Duodenal mucosa (tissue), 2 donors: ENCODE results near the gene ANKRD33B.

Source experiments
- H3K27ac ChIP-seq: one replicate; pipeline ENCODE4 v1.7.0; 2013; ENCODE audit warnings: low read depth, low read length
- H3K27me3 ChIP-seq, 2 donors: one replicate each; pipeline ENCODE4 v1.7.0; 2013; ENCODE audit warnings: low read length in 2 of 2, control low read depth in 1 of 2; ENCODE audit not compliant: insufficient read depth in 2 of 2, control insufficient read depth in 1 of 2
- H3K36me3 ChIP-seq, 2 donors: one replicate each; pipeline ENCODE4 v1.7.0; 2013; ENCODE audit warnings: low read length in 2 of 2, control low read depth in 1 of 2; ENCODE audit not compliant: insufficient read depth in 2 of 2, control insufficient read depth in 1 of 2
- H3K4me1 ChIP-seq, 2 donors: one replicate each; pipeline ENCODE4 v1.7.0; 2013; ENCODE audit warnings: low read length in 2 of 2, control low read depth in 1 of 2; ENCODE audit not compliant: insufficient read depth in 2 of 2, control insufficient read depth in 1 of 2
- H3K4me3 ChIP-seq, 2 donors: one replicate each; pipeline ENCODE4 v1.7.0; 2013; ENCODE audit warnings: low read length in 2 of 2, low read depth in 1 of 2
- H3K9ac ChIP-seq, 2 donors: one replicate each; pipeline ENCODE4 v1.7.0; 2013; ENCODE audit warnings: low read length in 2 of 2, low read depth in 1 of 2
- H3K9me3 ChIP-seq, 2 donors: one replicate each; pipeline ENCODE4 v1.7.0; 2013; ENCODE audit warnings: low read length in 2 of 2, control low read depth in 1 of 2; ENCODE audit not compliant: control insufficient read depth in 1 of 2

Gene ANKRD33B

GRCh38 chr5:10703676-10704075 lies 139.8 kb downstream of the ANKRD33B start:
- H3K9ac ChIP-seq: no peak overlapping the region
- H3K4me3 ChIP-seq: no peak overlapping the region
- H3K36me3 ChIP-seq: peaks cover 0 to 8% of the 10 kb centered on the region in 2 donors
- H3K4me1 ChIP-seq: peaks cover 28 to 37% of the 10 kb centered on the region in 2 donors
- no peaks in the 10 kb centered on the region for H3K9me3 ChIP-seq
- H3K27ac ChIP-seq: no peak overlapping the region
- H3K27me3 ChIP-seq: no peaks in the 10 kb centered on the region

- no peak overlapping the region for H3K4me3 ChIP-seq
- peaks cover 0 to 16% of the 10 kb centered on the region in 2 donors for H3K36me3 ChIP-seq
- peaks cover 28 to 37% of the 10 kb centered on the region in 2 donors for H3K4me1 ChIP-seq
- H3K27me3 ChIP-seq: no peaks in the 10 kb centered on the region
- no peaks in the 10 kb centered on the region for H3K9me3 ChIP-seq
- H3K27ac ChIP-seq: no peak overlapping the region
- H3K9ac ChIP-seq: no peak overlapping the region
Measured at GRCh38 chr5:10704949-10705621, 141.2 kb downstream of the ANKRD33B start.

- H3K27me3 ChIP-seq: no peaks in the 10 kb centered on the region
- H3K9ac ChIP-seq: no peak overlapping the region
- H3K4me1 ChIP-seq: peaks cover 27 to 37% of the 10 kb centered on the region in 2 donors
- no peaks in the 10 kb centered on the region for H3K9me3 ChIP-seq
- no peak overlapping the region for H3K27ac ChIP-seq
- H3K36me3 ChIP-seq: peaks cover 5 to 22% of the 10 kb centered on the region in 2 donors
- no peak overlapping the region for H3K4me3 ChIP-seq
Measured at GRCh38 chr5:10705747-10706146, 141.9 kb downstream of the ANKRD33B start.

- H3K27me3 ChIP-seq: no peaks in the 10 kb centered on the region
- no peak overlapping the region for H3K27ac ChIP-seq
- H3K4me3 ChIP-seq: no peak overlapping the region
- no peak overlapping the region for H3K9ac ChIP-seq
- no peaks in the 10 kb centered on the region for H3K9me3 ChIP-seq
- H3K36me3 ChIP-seq: peaks cover 6 to 25% of the 10 kb centered on the region in 2 donors
- H3K4me1 ChIP-seq: peaks cover 25 to 37% of the 10 kb centered on the region in 2 donors
Measured at GRCh38 chr5:10706326-10706725, 142.5 kb downstream of the ANKRD33B start.
